ENCODE results near the gene EPHA3. TPM values are rescaled to one million over a fixed set of nuclear protein-coding genes. Genes with fewer than 3 reads are reported as not detected.

Gene EPHA3
- total RNA-seq, 1 donor from 2014 or later = 65.6 TPM

DNA sequence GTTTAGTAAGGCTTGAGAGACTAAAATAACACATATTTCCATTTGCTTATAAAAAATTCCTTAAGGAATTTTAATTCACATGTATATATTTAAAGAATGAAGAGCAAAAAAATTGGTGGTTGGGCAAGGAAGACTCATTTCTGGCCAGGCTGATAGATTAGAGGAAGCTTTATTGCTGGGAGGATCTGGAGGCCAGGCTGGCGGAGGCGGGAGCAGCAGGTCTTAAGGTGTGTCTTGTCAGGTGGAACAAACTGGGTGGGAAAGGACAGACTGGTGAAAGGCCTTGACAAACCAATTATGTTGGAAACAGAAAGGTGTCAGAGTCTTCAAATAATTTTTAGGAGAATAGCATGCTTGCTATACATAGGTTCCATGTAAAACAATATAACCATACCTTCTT is 124.7 kb downstream of the EPHA3 start:
- DNase-seq = no peak

DNA sequence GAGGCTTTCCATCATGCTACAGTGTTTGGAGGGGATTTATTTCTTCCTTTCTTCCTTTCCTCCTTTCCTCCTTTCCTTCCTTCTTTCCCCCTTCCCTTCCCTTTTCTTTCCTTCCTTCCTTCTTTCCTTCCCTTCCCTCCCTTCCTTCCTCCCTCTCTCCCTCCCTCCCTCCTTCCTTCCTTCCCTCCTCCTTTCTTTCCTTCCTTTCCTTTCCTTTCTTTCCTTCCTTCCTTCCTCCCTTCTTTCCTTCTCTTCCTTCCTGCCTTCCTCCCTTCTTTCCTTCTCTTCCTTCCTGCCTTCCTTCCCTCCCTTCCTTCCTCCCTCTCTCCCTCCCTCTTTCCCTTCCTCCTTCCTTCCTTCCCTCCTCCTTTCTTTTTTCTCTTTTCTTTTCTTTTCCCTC is 127.2 kb downstream of the EPHA3 start:
- DNase-seq = no peak

DNA sequence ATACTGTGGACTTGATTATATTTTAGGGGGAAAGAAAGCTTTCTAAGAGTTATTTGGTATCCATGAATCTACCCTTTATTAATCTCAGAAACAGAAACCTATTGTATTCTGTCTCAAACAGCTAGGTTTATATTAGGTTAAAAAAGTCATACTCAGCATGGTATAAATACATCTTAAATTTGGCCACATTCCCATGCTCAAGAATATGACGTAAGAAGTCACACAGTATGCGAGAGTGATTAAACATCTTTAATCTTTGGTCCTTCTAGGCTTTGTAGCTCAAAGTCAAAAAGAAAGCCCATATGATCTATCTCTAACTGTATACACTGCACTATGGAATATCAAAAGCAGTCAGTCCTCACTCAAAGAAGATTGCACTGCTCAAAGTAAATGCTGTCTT is 131.4 kb downstream of the EPHA3 start:
- no peak for DNase-seq

DNA sequence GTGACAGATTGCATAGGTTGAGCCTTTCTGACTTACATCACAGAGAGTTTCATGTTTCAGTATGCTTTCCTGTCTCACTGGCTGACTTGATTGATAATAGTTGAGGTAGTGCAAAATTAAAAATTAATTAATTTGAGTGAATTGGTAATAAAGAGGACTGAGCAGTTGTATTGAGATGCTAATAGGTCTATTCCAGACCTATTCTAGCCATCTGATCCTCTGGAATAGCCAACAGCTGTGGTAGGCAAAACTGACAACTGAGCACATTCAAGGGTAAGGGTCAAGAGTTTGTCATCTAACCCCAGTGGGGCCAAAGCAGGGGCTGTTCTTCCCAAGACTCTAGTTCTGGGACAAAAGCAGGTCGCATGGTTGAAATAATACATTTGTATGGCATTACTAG is 132.4 kb downstream of the EPHA3 start:
- DNase-seq = no peak

DNA sequence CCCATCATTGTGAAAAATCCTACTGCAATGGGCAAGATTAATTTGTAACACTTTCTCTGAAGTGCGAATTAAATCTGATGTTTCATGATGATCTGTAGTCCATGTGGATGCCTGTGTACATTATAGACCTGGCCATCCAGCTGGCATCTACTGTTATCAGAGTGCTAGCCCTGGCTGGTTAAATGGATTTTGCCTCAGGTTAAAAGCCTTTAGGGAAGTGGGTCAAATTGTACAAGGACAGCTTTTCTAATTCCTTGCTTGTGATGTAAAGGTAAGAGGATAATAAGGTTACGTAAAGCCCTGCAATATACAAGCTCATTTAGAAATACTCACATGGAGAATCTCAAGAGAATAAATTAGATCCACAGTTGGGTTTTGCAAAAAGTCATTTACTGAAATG is 138.2 kb downstream of the EPHA3 start:
- DNase-seq = no peak

DNA sequence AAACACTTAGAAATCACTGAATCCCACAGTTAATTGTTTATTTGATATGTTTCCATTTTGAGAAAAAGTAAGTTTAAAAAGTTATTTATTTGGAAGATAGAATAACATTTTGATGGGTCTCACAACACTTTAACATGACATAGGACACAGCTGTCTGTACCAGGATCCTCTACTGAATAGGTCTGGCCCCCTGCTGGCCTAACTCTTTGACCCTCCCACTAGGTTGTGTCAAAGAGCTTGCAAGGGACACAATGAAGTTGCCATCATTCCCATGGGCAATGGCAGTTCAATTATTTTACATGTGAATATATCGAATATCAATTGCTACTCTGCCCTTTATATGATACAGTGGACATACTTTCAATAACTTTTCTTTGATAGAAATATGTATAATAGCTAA is 138.9 kb downstream of the EPHA3 start:
- DNase-seq = no peak

DNA sequence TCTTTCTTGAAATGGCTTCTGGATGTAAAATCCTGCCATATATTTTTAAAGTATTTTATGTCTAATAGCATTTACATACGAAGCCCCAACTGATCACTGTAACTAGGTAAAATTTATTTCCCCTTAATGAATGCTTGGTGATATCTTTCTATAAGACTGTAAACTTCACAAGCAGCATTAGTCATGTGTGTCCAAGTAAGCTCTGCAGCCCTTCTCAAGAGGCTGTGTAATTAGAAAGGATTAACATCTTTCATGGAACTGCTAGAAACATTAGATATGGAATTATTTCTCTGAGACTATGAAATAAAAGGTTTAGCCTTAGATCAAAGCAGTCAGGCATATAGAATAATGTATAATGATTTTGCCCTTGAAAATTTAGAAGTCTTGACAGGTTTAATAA is 143.3 kb downstream of the EPHA3 start:
- no peak for DNase-seq

DNA sequence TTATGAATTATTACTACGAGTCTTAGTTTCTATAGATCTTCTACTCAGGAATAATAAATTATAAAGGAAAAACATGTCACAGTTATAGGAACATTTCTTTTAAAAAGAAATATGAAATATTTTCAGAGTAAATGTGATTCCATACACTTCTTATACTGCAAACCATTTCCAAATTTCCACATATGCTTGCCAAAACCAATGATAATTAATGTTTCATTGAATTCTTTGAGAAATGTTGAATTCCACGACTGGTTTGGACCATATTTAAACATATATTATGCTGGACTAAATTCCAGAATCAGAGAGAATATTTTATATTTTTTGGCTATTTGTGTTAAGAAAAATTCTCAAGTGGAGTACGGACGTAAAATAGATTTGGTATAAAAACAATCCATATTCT is 144.6 kb downstream of the EPHA3 start:
- DNase-seq = no peak

DNA sequence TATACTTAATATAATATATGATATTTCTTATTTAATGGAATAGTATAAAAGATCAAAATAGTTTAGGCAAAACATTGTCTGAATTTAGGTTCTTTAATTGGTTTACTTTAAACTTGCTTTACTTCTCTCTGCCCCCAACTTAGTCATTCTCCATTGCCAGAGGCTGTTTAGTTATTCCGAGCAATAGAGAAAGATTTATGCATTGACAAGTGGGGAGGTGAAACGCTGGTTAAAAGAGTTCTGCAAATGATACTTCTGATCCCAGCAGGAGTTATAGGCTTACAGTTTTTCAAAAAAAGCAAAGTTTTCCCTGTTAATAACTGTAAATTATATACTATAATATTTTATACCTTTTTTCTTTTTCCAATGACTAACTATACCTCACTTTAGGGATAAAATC is 145.4 kb downstream of the EPHA3 start:
- DNase-seq = no peak

DNA sequence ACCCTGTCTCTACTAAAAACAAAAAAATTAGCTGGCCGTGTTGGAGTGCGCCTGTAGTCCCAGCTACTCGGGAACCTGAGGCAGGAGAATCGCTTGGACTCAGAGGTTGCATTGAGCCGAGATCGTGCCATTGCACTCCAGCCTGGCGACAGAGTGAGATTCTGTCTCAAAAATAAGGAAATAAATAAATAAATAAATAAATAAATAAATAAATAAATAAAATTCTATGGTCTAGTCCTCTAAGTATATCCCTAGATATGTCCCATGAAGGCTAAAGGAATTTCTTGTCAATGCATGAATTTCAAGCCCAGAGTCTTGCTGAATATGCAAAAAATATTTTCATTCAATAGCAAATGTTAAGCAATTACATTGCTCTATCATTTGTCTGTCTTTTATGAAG is 149.0 kb downstream of the EPHA3 start:
- no peak for DNase-seq

DNA sequence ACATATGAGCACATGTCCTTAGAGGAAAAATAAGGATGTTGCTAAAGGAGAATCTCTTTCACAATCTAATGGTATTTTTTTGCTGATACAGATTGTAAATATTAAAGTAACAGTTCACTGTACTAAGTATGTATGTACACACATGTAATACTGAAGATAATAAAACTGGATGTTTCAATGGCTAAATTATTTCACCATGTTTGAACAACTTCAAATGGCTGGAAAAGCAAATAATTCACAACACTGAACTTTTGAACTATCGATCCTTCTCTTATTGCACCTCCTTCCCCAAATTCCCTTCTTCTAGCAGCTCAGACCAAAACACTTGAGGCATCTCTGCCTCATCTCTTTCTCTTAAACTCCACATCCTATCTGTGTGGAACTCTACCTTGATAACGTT is 149.5 kb downstream of the EPHA3 start:
- DNase-seq = no peak

DNA sequence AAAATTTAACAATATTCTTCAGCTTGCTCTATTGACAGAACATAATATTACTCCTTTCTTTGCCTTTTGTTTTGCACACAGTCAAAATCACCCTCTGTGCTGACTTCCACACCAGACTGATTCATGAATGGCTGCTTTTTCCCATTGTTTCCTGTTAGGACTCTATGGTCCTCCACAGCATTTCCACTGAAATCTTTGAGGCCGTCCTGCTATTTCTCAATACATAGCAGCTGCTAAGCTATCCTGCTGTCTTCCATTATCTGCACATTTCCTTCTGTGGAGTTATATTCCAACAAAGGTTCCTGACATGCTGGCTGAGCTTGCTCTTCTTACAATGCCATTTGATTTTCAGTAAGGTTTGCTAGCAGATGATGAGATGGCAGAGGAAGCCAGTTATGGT is 153.3 kb downstream of the EPHA3 start:
- DNase-seq = no peak

DNA sequence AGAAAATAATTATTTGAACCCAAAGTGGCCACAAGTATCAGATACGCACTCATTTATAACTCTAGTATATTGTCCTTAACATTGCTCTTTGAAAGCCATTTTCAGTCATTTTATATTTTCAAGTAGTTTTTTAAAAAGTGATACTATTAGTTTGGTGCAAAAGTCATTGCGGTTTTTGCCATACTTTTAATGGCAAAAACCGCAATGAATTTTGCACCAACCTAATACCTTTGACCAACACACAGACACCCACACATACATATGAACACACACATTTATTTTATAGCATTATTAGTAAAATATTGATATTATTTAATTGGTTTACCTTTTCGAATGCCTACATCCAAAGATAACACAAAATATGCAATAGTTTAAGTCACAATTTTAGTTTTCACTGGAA is 154.3 kb downstream of the EPHA3 start:
- DNase-seq = no peak

DNA sequence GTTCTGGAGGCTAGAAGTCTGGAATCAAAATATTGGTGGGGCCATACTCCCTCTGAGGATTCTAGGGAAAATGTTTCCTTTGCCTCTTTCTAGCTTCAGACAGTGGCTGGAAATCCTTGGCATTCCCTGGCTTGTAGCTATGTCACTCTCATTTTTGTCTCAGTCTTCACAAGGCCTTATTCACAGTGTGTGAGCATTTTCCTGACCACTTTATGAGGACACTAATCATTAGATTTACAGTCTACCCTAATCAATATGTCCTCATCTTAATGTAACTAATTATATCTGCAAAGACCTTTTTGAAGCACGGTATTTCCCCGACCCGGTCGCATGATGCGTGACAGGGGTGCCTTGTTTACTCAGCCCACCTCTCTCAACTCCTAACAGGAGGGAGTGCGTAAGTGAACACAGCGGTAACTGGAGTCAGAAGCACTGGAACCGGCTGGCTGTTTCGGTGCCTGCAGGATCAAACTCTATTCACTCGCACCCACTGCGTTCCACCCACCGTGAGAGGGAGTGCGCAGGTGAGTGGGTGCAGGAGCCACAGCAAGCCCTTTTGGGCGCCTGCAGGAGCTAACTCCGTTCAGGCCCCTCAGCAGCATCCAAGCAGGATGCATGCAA is 155.0 kb downstream of the EPHA3 start:
- no peak for DNase-seq

DNA sequence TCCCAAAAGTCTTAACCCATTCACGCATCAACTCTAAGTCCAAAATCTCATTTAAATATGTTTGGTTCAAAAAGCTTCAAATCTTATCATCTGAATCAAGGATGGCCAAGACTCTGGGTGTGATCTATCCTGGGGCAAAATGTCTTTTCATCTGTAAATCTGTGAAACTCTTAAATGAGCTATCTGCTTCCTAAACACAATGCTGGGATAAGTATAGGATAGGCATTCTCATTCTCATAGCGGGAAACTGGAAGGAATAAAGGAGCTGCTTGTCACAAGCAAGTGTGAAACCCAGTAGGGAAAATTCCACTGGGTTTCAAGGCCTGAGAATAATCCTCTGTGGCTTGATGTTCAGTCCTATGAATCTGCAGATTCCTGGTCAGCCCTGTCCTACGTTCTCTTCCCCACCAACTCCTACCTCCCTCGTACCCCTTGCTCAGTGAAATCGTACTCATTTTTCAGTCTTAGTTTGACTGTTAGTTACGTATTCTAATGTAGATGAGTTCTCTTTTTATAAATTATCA is 156.7 kb downstream of the EPHA3 start:
- DNase-seq = no peak

DNA sequence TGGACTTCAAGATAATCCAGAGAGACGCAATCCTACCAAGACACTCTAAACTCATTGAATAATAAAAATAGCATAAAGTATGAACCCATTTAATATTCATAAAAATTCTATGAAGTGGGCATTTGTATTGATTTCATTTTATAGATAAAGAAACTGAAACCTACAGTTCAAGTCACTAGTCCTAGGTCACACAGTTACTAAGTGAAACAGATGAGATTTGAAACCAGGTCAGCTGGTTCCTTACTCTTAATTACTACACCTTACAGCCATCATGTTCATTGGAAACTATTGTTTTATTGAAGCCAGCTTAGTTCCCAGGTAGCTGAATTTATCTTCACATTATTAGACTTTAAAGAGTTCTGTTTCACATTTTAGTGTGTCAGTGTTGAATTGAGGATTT is 158.7 kb downstream of the EPHA3 start:
- no peak for DNase-seq

DNA sequence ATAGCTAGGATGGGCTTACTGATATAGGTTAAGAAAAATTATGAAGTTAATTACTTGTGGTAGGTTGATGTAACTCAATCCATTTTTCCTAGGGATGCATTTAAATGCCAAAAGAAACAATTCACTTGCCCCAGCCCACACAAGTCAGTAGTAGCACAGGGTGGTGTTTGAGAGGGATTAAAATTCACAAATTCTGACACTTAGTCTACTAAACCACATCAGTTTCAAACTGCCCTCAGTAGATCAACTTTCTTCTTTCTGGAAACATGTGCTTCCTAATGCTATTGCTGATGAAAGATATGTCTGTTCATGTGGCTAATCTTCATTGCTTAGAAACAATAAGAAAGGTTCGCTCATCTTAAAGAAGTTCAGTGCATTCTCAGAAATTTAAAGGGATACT is 160.6 kb downstream of the EPHA3 start:
- DNase-seq = no peak

DNA sequence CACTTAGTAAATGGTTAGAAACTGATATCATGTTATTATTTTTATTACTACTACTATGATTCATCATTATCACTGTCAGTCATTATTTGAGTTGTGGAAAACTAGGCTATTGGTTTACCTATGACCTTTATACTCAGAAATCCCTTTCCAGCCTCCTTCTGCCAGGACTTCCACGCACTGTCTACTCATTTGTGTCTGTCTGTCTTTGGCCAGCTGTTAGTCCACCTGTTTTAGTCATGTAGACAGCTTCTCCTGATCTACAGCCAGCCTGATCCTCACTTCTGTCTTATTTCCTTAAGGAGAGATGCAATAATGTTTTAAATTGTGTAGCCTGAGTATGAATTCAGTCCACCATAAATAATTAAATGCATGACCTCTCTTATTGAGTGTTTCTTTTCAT is 162.8 kb downstream of the EPHA3 start:
- no peak for DNase-seq

DNA sequence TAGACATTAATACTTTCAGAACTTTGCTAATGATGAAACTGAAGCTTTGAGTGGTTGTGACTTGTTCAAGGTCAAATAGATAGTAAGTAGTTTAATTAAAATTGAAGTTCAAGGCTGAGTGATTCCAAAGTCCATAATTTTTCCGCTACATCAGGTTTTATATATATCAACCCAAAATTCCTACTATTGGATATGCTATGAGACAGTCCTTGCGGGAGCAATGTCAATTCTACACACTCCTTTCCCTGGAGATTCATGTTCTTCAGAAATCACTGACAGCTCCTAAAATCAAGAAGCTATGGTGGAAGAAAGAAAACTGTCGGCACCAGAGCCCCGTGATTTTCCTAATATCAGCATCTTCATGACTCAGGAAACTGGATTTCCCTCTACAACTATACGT is 167.6 kb downstream of the EPHA3 start:
- DNase-seq = no peak

DNA sequence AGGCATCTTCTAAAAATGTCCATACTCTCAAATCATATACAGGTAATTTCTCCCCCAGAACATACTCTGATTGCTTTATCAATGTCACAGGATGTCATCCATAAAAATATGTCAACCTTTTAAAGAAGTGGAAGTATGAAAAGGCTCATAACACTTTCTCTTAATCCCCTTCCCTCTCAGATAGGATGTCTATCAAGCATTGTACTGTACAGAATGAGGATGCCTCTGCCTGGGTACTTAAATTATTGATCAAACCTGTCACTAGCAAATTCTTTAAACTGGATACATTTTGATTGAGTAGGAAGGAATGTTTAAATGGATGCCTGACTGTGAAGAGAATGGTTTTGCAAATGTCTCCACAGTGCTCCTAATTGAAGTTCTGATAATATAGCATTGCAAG is 168.7 kb downstream of the EPHA3 start:
- no peak for DNase-seq

DNA sequence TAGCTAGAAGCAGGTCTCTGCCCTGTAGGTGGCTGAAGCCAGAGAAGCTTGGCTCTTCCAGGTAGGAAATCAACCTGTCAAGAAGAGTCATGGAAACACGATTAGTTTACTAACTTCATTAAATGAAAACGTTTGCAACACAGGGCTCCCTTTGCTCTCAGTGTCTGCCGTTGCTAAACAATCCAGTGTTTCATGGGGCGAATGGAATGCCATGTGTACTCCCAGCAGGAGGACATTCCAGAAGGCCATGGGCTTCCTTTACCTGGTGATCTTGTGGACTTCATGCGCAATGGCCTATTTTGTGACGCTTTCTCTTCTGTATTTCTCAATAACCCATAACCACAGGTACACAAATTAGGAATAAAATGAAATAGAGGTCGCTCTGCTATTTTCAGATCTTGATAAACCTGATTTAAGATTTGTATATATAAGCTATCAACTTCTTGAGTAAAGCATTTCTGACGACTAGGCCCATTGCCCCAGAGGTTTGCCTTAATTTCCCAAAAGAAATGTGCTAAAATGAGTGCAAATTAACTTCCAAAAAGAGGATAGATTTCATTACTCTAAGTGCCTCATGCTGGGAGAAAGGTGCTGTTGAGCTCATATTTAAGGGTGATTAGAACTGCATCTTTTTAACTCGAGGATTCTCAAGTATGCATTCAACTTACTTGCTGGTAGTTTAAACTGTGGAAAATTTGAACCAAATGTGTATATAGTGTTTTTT is 171.0 kb downstream of the EPHA3 start:
- no peak for DNase-seq

DNA sequence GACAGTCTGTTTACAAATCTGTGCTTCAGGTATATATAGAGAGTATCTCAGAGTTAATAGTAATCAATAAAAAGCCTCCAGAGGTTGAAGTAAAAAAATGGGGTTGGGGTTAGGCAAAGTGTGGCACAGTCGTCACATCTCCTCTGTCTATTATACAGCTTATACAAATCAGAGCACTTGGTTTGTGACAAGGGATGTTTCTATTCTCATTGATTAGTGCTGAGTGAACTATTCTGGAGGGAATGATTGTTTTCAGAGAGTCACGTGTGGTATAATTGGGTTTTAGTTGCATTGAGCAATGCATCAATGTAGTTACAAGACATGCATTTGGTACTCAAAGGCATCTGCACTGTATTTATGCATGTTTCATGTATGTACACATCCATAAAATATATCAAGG is 172.9 kb downstream of the EPHA3 start:
- DNase-seq = no peak

DNA sequence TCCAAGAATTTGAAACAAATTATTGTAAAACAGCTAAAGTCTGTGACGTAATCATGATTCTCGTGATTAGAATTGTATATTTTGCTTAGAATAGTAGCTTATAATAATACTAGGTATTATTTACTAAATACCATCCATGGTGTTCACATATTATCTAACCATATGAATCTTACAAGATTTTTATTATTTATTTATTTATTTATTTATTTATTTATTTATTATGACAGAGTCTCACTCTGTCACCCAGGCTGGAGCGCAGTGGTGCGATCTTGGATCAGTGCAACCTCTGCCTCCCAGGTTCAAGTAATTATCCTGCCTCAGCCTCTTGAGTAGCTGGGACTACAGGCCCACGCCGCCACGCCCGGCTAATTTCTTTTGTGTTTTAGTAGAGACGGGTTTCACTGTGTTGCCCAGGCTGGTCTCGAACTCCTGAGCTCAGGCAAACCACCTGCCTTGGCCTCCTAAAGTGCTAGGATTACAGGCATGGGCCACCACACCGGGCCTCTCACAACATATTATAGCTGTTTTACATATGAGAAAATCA is 173.5 kb downstream of the EPHA3 start:
- DNase-seq = no peak

DNA sequence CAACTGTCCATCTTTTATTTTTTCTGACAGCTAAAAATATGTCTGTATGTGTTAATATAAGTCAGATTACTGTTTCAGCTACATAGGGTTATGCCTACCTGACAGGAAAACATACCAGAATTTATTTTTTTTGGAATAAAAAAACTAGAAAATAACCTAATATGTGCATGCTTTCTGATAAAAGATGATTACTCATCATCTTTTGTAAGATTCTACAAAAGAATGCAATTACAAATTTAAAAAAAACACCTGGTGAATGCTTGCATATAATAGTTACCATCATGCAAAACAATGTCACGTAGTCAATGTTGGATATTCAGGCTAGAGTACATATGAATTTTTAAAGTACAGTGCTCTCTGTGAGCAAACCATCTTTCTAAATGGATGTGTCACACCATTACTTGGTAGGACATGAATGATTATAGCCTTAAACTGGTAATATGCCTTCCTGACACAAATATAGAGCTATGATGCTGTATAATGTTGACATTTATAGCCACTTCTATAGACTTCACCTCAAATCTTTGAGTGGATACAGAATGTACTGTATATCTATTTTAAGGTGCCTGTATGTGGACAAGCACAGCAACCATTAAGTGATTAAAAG is 180.6 kb downstream of the EPHA3 start:
- DNase-seq = no peak
